Stimulated activated CD4-positive, alpha-beta T cell treated with anti-CD3 and anti-CD28 coated beads, Interleukin-4, amount 100 ng/mL, for 48 hours (primary cell): ENCODE measurements around the gene GSK3B.

Experiments
- DNase-seq, 2 donors: peaks; one replicate each; pipeline ENCODE4 v3.0.0-alpha.2; 2020; ENCODE audit warnings: low read depth in 2 of 2

The GSK3B gene

GRCh38 chr3:120093911-120094775 lies at the start of gene GSK3B:
GSK3B (minus strand) TSS chr3:120094447; CDS start chr3:120093434, 1,013 bp downstream.
- DNase-seq, result peak; percentile 67 to 95

- no peak for DNase-seq
Measured at GRCh38 chr3:120143676-120144075, 49.4 kb upstream of the GSK3B start.

- no peak for DNase-seq
Measured at GRCh38 chr3:120142236-120142635, 48.0 kb upstream of the GSK3B start.

GRCh38 chr3:120140098-120140742 lies 46.0 kb upstream of the GSK3B start:
- no peak for DNase-seq

- DNase-seq, result no peak
Measured at GRCh38 chr3:120139140-120139539, 44.9 kb upstream of the GSK3B start.

GRCh38 chr3:120137548-120137947 lies 43.3 kb upstream of the GSK3B start:
- no peak for DNase-seq

- DNase-seq, result no peak
Measured at GRCh38 chr3:120130656-120131055, 36.4 kb upstream of the GSK3B start.

- DNase-seq, result no peak
Measured at GRCh38 chr3:120129718-120130513, 35.7 kb upstream of the GSK3B start.

- DNase-seq, result no peak
Measured at GRCh38 chr3:120129051-120129450, 34.8 kb upstream of the GSK3B start.

GRCh38 chr3:120125992-120126391 lies 31.7 kb upstream of the GSK3B start:
- DNase-seq, result no peak

- no peak for DNase-seq
Measured at GRCh38 chr3:120119846-120120510, 25.7 kb upstream of the GSK3B start.

- DNase-seq, result no peak
Measured at GRCh38 chr3:120114981-120115380, 20.7 kb upstream of the GSK3B start.

GRCh38 chr3:120114376-120114775 lies 20.1 kb upstream of the GSK3B start:
- no peak for DNase-seq

- DNase-seq, result no peak
Measured at GRCh38 chr3:120113128-120114116, 19.2 kb upstream of the GSK3B start.

DNA sequence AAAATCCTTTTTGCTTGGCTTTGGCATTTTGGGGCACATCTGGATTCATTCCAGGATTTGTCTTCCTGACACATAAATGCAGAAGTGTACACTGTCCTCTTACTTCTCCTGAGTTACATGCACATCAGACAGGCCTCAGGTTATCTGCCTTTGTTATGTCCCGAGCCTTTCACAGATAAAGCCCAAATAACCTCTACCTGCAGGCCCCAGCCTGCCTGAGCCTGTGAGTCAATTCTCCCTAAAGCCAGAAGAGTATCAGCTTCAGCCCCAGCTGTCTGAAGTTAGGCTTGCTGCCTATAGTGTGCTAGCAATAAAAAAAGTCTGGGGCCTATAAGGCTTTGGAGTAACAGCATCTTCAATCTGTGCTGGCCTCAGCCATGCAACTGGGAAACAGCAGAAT lies 17.7 kb upstream of the GSK3B start:
- no peak for DNase-seq

DNA sequence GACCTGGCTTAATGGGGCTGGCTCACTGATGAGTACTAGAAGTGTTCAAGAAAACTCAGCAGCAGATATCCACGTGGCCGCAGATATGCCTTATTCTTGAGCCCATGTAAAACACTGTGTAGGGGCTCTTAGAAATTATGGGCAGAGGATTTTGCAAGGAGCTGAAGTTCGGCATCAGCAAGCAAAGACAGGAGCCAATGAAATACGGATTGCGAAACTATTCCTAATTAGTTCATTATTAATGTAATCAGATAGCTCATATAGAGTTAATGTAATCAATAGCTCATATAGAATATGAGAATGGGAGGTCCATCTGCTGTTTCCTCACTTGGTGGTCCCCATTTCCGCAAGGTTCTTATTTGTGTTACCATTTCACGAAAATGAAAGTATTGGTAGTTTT lies 9.0 kb upstream of the GSK3B start:
- DNase-seq, result no peak

- no peak for DNase-seq
Measured at GRCh38 chr3:120102674-120103073, 8.4 kb upstream of the GSK3B start.

GRCh38 chr3:120102232-120102631 lies 8.0 kb upstream of the GSK3B start:
- no peak for DNase-seq

- no peak for DNase-seq
Measured at GRCh38 chr3:120101624-120102023, 7.4 kb upstream of the GSK3B start.

DNA sequence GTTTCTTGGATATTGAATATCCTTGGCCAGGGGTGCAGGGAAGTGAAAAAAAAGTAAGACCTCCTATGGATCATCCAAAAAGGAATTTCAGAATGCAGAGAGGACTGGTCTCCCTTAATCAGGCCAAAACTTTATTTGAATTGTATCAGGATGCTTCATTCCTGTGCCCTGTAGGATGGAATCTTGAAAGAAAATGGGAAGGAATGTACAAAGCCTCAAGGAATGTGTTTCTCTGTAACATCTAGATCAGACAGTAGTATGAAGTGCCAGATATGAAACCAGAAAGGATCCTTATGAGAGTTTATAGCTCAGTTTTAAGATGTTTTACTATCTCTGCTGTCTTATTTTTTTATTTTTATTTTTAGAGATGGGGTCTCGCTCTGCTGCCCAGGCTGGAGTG lies 6.5 kb upstream of the GSK3B start:
- DNase-seq, result no peak

GRCh38 chr3:120098710-120099109 lies 4.5 kb upstream of the GSK3B start:
- DNase-seq, result no peak
